Measurements from ENCODE around the gene TMEM117.
"Not testable (repeated sequence)": the region's sequence is repeated elsewhere in the genome, so short reads cannot be mapped to it uniquely, and the experiment has no call there.

TMEM117 gene

DNA sequence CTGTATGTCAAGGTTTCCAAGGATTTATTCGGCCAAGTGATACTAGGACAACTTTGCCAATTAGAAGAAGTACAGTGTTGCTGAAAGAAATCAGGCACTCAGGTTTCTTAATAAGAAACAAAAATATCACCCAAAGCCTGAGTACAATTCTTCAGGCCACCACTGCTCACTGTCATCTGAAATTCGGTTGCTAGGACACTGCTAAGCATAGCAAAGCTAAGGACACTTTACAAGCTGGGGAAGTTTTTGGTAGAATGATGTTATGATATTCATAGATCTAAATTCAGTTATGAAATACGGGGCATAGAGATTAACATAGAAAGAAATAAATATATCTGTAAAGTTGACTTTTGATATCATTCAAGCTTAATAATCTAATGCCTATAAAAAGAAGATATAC, 535.1 kb downstream of the TMEM117 start:
- DNase-seq = no peak

DNA sequence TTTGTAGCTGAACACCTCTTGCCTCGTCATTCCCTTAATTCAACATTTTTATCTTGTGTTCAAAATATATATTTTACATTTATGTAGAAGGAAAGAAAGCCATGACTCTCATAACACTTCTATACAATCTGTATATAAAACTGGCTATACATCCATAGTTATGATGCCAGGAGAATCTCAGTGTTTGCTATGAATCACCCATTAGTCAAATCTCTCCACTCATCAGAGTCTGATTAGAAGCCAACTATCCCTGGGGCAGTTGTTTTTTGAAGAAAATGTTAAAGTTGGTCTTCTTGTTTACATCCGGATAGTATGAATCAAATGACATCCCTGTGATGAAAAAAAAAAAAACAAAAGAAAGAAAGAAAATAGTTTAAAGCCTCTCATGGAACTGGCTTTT, 536.4 kb downstream of the TMEM117 start:
- no peak for DNase-seq

DNA sequence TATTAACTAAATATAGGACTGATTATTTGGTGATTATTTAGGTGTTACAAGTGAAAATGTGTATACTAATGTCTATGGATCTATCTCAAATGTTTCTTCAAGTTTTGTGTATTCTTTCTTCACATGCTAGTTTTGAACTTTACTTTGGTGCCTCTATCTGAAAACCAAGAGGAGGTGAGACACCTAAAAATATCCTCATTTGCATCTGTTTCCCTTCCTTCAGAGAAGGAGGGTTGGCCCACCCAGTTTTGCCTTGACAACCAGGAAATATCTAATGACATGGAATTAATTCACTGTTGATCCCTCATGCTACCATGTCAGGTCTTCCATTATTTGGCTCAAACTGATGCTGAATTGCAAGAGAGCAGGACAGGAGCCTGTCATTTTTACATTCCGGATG, 539.8 kb downstream of the TMEM117 start:
- no peak for DNase-seq

DNA sequence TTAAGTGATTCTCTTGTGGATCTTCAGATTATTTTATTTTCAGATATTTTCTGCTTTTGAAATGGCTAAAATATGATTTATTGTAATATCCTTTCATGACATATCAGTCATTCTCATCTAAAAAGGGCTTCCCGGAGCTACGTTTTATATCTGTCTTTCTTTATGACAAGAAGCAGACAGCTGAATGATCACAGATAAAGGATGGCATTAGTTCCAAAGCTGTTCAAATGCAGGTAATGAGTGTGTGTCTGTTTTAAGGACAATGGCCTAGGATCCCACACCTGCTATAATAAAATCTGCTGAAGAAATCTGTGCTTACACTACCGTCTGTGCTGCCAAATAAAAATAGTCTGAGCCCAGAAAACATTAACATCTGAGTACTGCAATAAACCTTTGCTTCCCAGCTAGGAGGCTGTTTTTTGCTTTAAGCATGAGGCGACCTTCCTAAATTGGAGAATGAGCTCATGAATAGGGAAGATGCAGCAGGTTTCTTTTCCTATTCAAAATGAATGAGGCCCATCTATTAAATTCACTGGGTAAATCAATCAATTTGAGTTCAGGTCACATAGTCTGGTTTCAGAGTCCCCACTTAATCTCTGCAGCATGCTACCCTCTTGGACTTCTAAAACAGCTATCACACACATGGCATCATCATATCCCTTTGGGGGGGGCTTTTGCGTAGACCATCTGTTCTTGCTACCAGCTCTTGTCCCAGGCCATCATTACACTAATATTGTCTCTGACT, 541.7 kb downstream of the TMEM117 start:
- no peak for DNase-seq

DNA sequence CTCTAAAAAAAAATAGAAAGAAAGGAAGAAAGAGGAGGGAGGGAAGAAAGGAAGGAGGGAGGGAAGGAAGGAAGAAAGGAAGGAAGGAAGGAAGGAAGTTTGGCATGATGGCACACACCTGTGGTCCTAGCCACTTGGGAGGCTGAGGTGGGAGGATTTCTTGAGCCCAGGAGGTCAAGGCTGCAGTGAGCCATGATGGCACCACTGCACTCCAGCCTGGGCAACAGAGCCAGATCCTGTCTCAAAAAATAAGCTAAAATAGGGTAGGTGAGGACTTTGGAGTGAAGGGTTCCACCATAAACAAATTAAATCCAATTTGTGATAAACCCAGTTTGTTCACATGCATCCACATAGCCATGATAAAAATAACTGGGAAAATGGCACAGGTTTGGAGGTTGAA, 543.2 kb downstream of the TMEM117 start:
- not testable (repeated sequence) for DNase-seq

DNA sequence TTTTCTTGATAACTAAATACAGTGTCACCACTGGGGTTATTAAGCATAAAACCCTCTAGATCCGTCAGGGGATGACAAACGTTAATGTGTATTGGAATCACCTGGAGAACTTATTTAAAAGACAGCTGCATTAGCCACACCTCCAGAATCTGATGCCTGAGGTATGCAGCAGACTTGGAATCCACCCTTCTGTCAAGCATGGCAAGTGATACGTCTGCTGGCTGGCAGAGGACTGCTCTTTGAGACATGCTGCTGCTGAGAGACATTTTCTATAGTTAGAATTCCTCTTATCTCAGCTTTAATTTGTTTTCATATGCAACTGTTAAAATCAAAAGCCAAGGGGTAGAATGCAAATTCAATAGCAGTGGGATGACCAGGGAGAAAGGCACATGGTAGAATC, 544.0 kb downstream of the TMEM117 start:
- no peak for DNase-seq

DNA sequence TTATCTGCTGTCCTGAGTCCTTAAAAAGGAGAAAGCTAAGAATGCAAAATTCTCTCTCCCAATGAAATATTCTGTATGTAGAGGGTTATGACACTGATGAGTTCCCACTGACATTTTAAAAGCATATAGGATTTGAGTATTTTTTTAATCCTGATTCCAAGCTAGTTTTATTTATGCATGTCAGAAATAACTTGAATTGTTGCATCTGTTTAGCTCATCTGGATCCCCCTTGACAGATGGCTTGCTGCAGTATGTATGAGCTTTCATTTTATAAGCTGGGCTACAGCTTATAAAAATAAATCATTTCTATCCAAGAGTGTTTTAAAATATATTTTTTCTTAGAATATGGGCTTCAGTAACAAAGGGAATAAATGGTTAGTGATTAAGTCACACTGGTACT, 545.0 kb downstream of the TMEM117 start:
- no peak for DNase-seq

DNA sequence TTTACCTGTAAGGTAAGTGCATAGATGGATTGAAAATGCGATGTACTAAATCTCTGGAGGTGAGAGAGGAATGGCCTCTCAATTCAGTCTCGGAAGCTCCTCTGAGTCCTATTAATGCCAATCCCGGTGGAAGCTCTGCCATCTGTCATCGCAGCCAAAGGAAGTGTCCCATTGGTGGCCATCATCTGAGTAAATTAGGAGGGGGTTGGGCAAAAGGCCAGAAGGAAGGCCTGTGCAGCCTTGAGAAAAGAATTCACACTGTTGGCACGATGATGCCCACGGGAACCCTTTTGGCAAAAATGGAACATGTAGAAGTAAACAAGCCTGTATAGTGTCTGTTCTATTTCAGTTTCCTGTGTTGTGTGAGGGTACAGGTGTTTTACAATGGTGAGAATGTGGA, 545.5 kb downstream of the TMEM117 start:
- DNase-seq = no peak

DNA sequence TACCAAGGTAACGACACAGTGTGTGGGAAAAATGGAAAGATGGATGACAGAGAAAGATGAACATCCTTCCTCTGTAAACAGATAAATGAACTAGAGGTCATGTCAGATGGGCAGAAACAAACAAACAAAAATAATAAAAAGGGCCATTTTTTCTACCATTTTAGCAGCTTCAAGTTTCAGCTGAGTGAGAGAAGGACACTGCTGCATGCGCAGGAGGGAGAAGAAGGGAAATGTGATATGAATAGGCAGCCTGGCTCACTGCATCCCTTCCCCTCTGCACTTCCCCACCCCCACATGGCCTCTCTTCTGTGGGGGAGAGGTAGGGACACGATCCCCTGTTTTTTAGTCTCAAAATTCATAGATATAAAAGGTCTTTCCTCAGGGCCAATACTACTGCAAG, 548.3 kb downstream of the TMEM117 start:
- DNase-seq = no peak

DNA sequence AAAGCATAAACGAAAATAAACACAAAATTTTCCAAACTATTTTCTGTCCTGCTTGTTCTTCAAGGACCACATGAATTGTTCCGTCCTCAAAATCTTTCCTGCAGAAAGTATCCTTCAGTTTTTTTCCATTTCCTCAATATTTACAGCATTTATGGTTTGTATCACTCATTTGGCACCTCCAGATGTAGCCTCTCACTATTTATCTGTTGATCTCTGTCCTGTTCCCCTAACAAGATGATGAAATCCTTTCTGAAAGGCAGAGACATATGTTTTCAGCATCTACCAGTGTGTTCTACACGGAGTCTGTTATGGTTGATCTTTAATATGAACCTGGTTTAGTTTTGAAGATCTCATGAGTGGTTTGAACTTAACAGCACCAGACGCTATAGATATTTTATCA, 550.1 kb downstream of the TMEM117 start:
- DNase-seq = no peak

DNA sequence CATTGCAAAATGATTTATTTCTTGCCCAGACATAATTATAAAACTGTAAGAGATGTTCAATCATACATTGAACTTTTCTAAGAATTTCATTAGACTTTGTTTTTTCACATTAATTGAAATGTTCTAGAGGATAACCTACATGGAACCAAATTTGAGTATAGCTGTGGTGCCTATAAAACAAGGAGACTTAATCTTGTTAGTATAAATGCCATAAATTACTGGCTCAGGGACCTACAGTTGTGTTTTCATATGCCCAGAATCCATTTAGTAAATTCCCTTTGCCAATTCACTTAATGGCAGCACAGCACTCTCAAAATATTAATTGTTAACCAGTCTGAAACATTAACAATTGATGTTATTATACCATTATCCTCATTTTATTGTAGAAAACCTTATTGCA, 551.7 kb downstream of the TMEM117 start:
- no peak for DNase-seq

DNA sequence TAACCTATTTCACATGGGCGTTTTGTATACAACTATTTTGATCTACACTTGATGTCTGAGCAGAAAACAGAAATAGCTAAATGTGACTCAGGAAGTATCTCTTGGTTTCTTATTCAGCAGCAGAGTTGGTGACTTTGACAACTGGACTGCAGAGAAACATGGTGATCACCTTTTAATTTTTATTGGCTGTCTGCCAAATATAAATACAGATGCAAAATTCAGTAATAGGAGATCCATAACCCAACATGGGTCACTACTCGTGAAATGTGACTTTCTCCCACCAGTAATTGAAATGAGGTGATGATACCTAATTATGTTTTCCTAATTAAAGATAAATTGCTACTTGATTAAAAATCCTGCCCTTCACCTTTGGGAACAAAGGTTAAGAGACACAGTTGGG, 553.2 kb downstream of the TMEM117 start:
- no peak for DNase-seq

DNA sequence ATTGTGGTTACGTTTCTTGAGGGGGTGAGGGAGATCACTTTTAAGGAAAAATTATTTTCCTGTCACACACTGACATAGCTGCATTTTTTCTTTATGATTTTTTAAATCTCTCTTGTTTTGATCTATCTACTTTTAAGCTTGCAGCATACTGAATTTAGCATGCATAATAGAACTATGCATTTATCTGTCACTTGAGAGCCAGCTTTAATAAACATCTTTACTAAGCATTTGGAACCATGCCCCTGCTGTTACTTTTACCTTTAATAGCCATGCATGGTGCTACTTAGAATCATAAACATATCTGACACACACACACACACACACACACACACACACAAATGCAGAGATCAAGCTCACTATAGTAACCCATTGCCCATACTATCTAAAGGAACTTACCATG, 554.0 kb downstream of the TMEM117 start:
- no peak for DNase-seq

DNA sequence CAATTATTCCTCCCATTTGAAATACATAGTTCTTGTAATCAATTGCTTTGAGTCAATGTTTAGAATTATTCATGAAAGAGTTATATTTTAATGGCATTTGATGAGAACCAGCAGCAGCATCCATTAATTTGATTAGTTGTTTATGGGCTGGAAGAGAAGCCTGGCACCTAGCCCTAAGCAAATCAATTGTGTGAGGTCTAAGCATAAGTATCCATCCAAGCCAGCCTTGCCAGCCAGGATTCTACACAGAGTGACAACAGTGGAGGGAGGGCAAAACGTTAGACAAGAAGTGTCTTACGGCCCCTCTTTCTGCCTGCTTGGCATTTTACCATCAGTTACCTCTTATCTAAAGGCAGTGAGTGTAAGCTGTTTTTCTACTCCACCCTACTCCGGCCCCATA, 561.8 kb downstream of the TMEM117 start:
- DNase-seq = no peak

DNA sequence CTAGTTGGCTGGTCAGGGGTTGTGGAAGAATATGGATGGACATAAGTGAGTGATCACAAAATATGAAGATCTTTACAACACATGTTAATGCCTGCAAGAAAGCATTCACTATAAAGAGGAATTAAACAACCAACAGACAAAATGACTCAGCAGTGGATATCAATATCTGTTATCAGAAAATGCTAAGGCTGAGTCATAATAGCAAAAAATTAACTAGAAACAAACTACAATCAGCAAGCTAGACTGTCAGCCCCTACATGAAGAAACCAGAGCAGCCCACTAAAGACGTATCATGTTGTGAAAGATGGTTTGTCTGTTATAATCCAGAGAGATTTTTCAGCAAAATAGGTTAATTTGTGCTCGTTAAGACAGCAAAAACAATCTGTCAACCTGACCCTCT, 567.3 kb downstream of the TMEM117 start:
- no peak for DNase-seq

DNA sequence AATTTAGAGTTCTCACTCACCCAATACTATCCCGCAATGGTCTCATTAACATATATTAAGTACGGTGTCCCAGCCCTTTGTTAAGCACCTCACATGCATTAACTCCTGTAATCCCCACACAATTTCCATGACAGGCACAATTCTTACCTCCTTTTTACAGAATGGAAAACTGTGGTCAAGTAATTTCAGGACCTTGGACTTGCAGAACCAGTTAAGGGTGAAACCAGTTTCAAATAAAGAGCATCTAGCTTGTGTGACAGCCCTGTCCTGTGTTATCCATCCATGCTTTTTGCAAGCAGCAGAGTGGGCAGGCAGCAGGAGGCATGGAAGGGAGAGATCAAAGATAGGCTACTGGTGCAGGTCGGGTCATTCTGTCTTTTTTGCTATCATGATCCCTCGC, 569.4 kb downstream of the TMEM117 start:
- no peak for DNase-seq

DNA sequence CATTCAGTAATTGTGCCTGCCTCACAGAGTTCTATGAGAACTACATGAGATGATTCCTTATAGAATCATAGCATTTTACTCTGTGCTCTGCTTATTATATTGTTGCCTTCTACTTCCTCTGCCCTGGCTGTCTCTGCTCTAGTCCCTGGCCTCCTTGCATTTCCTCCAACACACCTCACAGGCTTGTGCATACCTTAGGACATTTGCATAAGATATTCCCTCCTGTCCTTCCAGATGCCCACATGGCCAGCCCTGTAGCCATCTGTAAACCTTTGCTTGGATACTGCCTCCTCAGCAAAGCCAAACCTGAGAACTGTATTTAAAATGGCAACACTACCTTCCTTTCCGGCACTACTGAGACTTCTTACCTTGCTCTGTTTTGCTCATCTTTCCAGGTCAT, 586.7 kb downstream of the TMEM117 start:
- DNase-seq = no peak

DNA sequence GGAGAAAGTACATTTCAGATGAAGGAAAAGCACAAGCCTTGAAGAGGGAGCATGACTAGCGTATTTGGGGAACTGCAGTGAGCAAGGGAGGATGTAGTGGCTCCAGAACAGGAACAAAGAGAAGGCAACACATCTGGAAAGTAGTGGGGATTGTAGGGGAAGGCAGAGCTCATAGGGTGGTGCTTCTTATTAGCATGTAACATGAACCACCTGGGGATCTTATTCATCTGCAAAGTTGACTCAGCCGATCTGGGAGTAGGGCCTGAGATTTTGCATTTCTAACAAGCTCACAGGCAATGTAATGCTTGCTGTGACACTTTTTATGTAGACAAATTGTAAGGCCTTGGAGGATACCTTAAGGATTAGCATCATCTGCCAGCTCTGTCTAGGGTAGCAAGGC, 592.9 kb downstream of the TMEM117 start:
- no peak for DNase-seq

DNA sequence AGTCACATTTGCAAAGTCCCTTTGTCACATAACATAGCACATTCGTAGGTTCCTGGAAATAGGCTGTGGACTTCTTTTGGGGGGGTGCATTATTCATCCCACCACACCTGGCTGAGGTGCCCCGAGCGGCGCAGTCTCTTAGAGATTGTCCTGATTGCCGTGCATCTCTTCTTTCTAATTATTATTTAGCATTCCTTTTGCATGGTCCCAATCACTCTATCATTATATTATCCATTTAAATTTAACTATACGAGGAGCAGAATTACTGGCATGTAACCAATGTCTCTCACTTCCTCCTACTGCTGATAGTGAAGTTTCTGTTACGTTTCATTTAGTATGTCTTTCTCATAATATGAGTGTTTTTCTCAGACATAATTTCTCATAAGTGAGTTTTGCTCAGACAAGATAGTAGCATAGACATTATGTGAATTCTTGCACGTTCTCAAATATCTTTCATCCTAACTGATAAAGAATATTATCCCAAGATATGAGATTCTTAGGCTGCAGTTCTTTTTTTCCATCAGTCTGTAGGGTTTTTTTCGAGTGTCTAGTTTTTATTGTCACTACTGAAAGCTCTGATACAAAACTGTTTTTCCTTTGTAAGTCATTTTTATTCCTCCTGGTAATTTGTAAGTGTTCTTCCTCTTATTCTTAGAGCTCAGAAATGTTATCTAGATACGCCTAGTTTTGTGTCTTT, 595.9 kb downstream of the TMEM117 start:
- DNase-seq = no peak

DNA sequence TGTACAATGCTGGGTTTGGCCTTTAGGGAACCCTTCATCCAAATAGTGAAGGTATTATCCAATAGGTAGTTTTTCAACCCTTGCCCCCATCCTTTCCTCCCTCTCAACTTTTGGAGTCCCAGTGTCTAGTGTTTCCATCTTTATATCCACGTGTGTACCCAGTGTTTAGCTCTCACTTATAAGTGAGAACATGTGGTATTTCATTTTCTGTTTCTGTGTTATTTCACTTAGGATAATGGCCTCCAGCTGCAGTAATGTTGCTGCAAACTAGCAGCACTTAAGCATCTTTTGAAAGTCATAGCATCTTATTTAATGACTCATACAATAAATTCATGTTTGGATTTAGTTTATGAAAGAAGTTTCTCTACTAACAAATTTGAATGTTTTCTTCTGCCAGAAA, 597.8 kb downstream of the TMEM117 start:
- no peak for DNase-seq

DNA sequence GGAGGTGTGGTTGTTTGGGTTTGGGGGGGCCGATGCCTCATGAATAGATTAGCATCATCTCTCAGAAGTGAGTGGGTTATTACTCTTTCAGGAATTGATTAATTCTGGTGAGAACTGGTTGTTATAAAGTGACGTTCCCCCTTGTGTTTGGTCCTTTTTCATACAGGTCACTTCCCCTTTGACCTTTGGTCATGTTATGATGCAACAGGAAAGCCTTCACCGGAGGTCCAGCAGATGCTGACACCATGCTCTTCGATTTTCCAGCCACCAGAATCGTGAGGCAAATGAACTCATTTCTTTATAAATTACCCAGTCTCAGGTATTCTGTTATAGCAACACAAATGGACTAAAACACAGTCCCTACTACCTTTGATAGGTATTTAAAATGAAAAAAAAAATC, 600.9 kb downstream of the TMEM117 start:
- DNase-seq = no peak

All from nucleus accumbens (tissue), 56 donors.